Mammary epithelial cell (primary cell): ENCODE results near the gene DTD1.

Source experiments
- EZH2 ChIP-seq: IDR thresholded peaks from 2 replicates; pipeline ENCODE4 v1.6.1; 2012; ENCODE audit warnings: low read length, inconsistent platforms, borderline replicate concordance
- TF ChIP-seq, protein P1 (sequence below), 2 donors: IDR thresholded peaks in 1 of 2; conservative IDR thresholded peaks in 1 of 2; 2 replicates each; pipeline ENCODE4 v1.5.1; 2011 to 2012; ENCODE audit warnings: inconsistent platforms in 2 of 2, low read length in 2 of 2, mild to moderate bottlenecking in 2 of 2, control low read depth in 1 of 2, low read depth in 1 of 2; ENCODE audit not compliant: insufficient read depth in 1 of 2; ENCODE audit errors: extremely low read depth in 1 of 2

DNA sequence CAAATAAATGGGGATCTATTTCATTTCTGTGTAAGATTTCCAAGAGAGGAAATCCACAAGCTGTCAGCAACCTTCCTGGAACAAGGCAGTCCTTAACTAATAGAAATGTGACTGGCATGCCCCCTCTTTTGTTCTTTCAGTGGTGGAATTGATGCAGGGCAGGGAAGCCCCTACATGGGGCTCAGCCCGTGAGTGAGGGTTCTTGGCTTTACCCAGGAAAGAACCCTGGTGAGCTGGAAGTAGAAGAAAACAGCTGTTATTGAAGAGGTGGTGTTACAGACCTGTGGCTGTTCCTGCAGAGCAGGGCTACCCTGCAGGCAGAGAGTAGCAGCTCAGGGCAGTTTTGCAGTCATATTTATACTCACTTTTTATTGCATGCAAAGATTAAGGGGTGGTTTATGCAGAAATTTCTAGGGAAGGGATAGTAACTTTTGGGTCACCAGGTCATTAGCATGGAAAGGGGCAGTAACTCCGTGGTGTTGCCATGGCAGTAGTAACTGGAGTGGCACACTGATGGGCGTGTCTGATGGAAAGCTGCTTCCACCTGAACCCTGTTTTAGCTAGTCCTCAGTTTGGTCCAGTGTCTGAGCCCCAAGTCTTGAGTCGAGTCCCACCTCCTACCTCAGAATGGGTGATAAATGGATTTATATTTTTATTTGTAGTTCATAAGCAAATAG, 137.1 kb downstream of the DTD1 start:
- TF ChIP-seq EZH2, result no peak
- TF ChIP-seq, protein P1, sequence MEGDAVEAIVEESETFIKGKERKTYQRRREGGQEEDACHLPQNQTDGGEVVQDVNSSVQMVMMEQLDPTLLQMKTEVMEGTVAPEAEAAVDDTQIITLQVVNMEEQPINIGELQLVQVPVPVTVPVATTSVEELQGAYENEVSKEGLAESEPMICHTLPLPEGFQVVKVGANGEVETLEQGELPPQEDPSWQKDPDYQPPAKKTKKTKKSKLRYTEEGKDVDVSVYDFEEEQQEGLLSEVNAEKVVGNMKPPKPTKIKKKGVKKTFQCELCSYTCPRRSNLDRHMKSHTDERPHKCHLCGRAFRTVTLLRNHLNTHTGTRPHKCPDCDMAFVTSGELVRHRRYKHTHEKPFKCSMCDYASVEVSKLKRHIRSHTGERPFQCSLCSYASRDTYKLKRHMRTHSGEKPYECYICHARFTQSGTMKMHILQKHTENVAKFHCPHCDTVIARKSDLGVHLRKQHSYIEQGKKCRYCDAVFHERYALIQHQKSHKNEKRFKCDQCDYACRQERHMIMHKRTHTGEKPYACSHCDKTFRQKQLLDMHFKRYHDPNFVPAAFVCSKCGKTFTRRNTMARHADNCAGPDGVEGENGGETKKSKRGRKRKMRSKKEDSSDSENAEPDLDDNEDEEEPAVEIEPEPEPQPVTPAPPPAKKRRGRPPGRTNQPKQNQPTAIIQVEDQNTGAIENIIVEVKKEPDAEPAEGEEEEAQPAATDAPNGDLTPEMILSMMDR (conservative IDR thresholded peaks at IDR 0.05 in 1 of 2, IDR thresholded peaks at IDR 0.05 in 1 of 2; ENCODE audit: extremely low read depth in 1 of 2, insufficient read depth in 1 of 2, low read depth in 1 of 2, low read length in 2 of 2), result no peak
